OCI-LY3 (cell line): ENCODE results near the gene TTLL1.

Experiments used
- H2AFZ ChIP-seq: fragments of 200-600, 300-600 bp; shearing (Covaris generic); 2 replicates; pipeline ENCODE4 v1.6.0; 2014; ENCODE audit warnings: antibody characterized with exemption, low read depth, low read length
- H3K27ac ChIP-seq: fragments of 200-600, 300-600 bp; sonication (generic); 2 replicates; pipeline ENCODE4 v1.5.1; 2014; ENCODE audit warnings: mild to moderate bottlenecking, low read length, moderate library complexity, mixed read lengths
- H3K27me3 ChIP-seq: fragments of 200-600, 300-600 bp; sonication (generic); 2 replicates; pipeline ENCODE4 v1.6.1; 2014; ENCODE audit warnings: low read depth, low read length, mixed read lengths
- H3K36me3 ChIP-seq: fragments of 200-600, 300-600 bp; sonication (generic); replicated peaks from 2 replicates; pipeline ENCODE3; 2014; ENCODE audit warnings: low read depth, low read length, mixed read lengths
- H3K4me1 ChIP-seq: fragments of 300-600, 200-600 bp; sonication (generic); 2 replicates; pipeline ENCODE4 v1.6.1; 2014; ENCODE audit warnings: low read length, mixed read lengths
- H3K4me2 ChIP-seq: fragments of 200-600, 300-600 bp; sonication (generic); 2 replicates; pipeline ENCODE4 v1.6.1; 2014; ENCODE audit warnings: low read length, mixed read lengths
- H3K4me3 ChIP-seq: fragments of 300-600, 200-600 bp; sonication (generic); 2 replicates; pipeline ENCODE4 v1.5.1; 2014; ENCODE audit warnings: antibody characterized with exemption, mild to moderate bottlenecking, low read length, moderate library complexity
- H3K79me2 ChIP-seq: fragments of 300-600, 200-600 bp; shearing (Covaris generic); 2 replicates; pipeline ENCODE4 v1.6.1; 2014; ENCODE audit warnings: mild to moderate bottlenecking, low read length, mixed read lengths
- H3K9ac ChIP-seq: fragments of 300-600, 200-600 bp; shearing (Covaris generic); 2 replicates; pipeline ENCODE4 v1.6.0; 2014; ENCODE audit warnings: mild to moderate bottlenecking, low read length, moderate library complexity
- H3K9me3 ChIP-seq: fragments of 200-600, 300-600 bp; shearing (Covaris generic); 2 replicates; pipeline ENCODE4 v1.6.1; 2014; ENCODE audit warnings: low read length, mixed read lengths; ENCODE audit not compliant: insufficient read depth
- H4K20me1 ChIP-seq: fragments of 200-600, 300-600 bp; sonication (generic); 2 replicates; pipeline ENCODE4 v1.6.1; 2016; ENCODE audit warnings: low read length, mixed read lengths; ENCODE audit not compliant: insufficient read depth
- CTCF ChIP-seq: fragments of 200-600, 300-600 bp; sonication (generic); IDR thresholded peaks from 2 replicates; pipeline ENCODE4 v1.5.1; 2014; ENCODE audit warnings: antibody characterized with exemption, low read length, low read depth
- EZH2phosphoT487 ChIP-seq: fragments of 200-600 bp; shearing (Covaris generic); IDR thresholded peaks from 2 replicates; pipeline ENCODE4 v1.6.1; 2018; ENCODE audit warnings: antibody characterized with exemption, mixed run types, low read depth

TTLL1 gene

GRCh38 chr22:43100225-43100624, 11.0 kb upstream of the TTLL1 start:
- no peak for TF ChIP-seq CTCF
- no peak for TF ChIP-seq EZH2phosphoT487
- Histone ChIP-seq H3K27ac (no peak overlapping the region), H3K27me3 (no peaks in the 10 kb centered on the region), H2AFZ (no peak overlapping the region), H3K4me2 (no peak overlapping the region), H3K9ac (no peak overlapping the region), H3K36me3 (no peaks in the 10 kb centered on the region), H4K20me1 (no peaks in the 10 kb centered on the region), H3K79me2 (no peaks in the 10 kb centered on the region), H3K4me1 (peaks cover 3% of the 10 kb centered on the region; the same call in 1 of the 2 replicates), H3K4me3 (no peak overlapping the region), H3K9me3 (peaks cover 7% of the 10 kb centered on the region)

GRCh38 chr22:43099095-43099494, 9.9 kb upstream of the TTLL1 start:
- Histone ChIP-seq H3K79me2 (no peaks in the 10 kb centered on the region), H3K9ac (no peak overlapping the region), H3K4me1 (peaks cover 3% of the 10 kb centered on the region; the same call in 1 of the 2 replicates), H4K20me1 (no peaks in the 10 kb centered on the region), H3K4me3 (no peak overlapping the region), H3K4me2 (no peak overlapping the region), H2AFZ (no peak overlapping the region), H3K9me3 (peaks cover 7% of the 10 kb centered on the region), H3K27ac (no peak overlapping the region), H3K27me3 (no peaks in the 10 kb centered on the region), H3K36me3 (no peaks in the 10 kb centered on the region)
- TF ChIP-seq CTCF (no peak), EZH2phosphoT487 (no peak)

GRCh38 chr22:43098356-43098755, 9.2 kb upstream of the TTLL1 start:
- H3K9me3 ChIP-seq, result peaks cover 7% of the 10 kb centered on the region
- no peak overlapping the region for H2AFZ ChIP-seq
- H3K79me2 ChIP-seq, result no peaks in the 10 kb centered on the region
- peaks cover 3% of the 10 kb centered on the region; the same call in 1 of the 2 replicates for H3K4me1 ChIP-seq
- no peaks in the 10 kb centered on the region for H4K20me1 ChIP-seq
- H3K4me3 ChIP-seq, result no peak overlapping the region
- no peak overlapping the region for H3K9ac ChIP-seq
- no peaks in the 10 kb centered on the region for H3K27me3 ChIP-seq
- TF ChIP-seq CTCF, result no peak
- no peak for TF ChIP-seq EZH2phosphoT487
- H3K4me2 ChIP-seq, result no peak overlapping the region
- H3K27ac ChIP-seq, result no peak overlapping the region
- H3K36me3 ChIP-seq, result no peaks in the 10 kb centered on the region

GRCh38 chr22:43096420-43096819, 7.2 kb upstream of the TTLL1 start:
- Histone ChIP-seq H3K79me2 (no peaks in the 10 kb centered on the region), H3K27me3 (no peaks in the 10 kb centered on the region), H3K9me3 (peaks cover 7% of the 10 kb centered on the region), H3K4me1 (peaks cover 3% of the 10 kb centered on the region; the same call in 1 of the 2 replicates), H3K36me3 (no peaks in the 10 kb centered on the region), H3K9ac (no peak overlapping the region), H3K27ac (no peak overlapping the region), H4K20me1 (no peaks in the 10 kb centered on the region), H2AFZ (no peak overlapping the region), H3K4me3 (no peak overlapping the region), H3K4me2 (no peak overlapping the region)
- TF ChIP-seq EZH2phosphoT487 (no peak), CTCF (no peak)
